Frontal cortex (tissue), 4 donors: ENCODE data around the gene CSMD2. TPM values are rescaled to one million over a fixed set of nuclear protein-coding genes. Genes with fewer than 3 reads are reported as not detected.
"Not testable (repeated sequence)": the region's sequence is repeated elsewhere in the genome, so short reads cannot be mapped to it uniquely, and the experiment has no call there.

Source experiments
- DNase-seq, 2 donors: peaks; one replicate each; pipeline ENCODE4 v3.0.0; 2012; ENCODE audit warnings: low spot score in 2 of 2
- FAIRE-seq: peaks from 2 replicates; lab custom pipeline; 2012; peaks lifted over from hg19 to GRCh38; lab: Jason Lieb, UNC
- total RNA-seq: library from RNA; depleted of rRNA; stranded (reverse); fragments of >200 nt; gene quantifications from one replicate; pipeline ENCODE4 v1.2.3, GENCODE V29; 2014
- donor health status: control.
- donor health status: control.
- donor health status: control.

The CSMD2 gene
- total RNA-seq, 1 donor from 2014 or later = 23.6 TPM

- DNase-seq = no peak
- FAIRE-seq = no peak
These were observed 649.9 kb downstream of the CSMD2 start for GRCh38 chr1:33515112-33515511.

GRCh38 chr1:33512226-33513011, 652.6 kb downstream of the CSMD2 start:
- DNase-seq = no peak
- no peak for FAIRE-seq

GRCh38 chr1:33509276-33509675, 655.8 kb downstream of the CSMD2 start:
- FAIRE-seq, DNase-seq: not testable (repeated sequence)

- FAIRE-seq = peak; percentile 8
- no peak for DNase-seq
These were observed 656.9 kb downstream of the CSMD2 start for GRCh38 chr1:33508151-33508550.

GRCh38 chr1:33507661-33508060, 657.4 kb downstream of the CSMD2 start:
- DNase-seq (no peak), FAIRE-seq (no peak)

- DNase-seq = no peak
- no peak for FAIRE-seq
These were observed 661.5 kb downstream of the CSMD2 start for GRCh38 chr1:33503506-33503905.

GRCh38 chr1:33502726-33503125, 662.3 kb downstream of the CSMD2 start:
- FAIRE-seq = no peak

GRCh38 chr1:33501774-33502173, 663.3 kb downstream of the CSMD2 start:
- DNase-seq (no peak), FAIRE-seq (no peak)

More at GRCh38 chr1:33502726-33503125, 662.3 kb downstream of the CSMD2 start:
- DNase-seq = no peak

- DNase-seq (no peak), FAIRE-seq (no peak)
These were observed 663.7 kb downstream of the CSMD2 start for GRCh38 chr1:33501309-33501708.

GRCh38 chr1:33500547-33500946, 664.5 kb downstream of the CSMD2 start:
- no peak for DNase-seq
- no peak for FAIRE-seq

- FAIRE-seq = no peak
- no peak for DNase-seq
These were observed 667.6 kb downstream of the CSMD2 start for GRCh38 chr1:33497410-33497809.

GRCh38 chr1:33494929-33495328, 670.1 kb downstream of the CSMD2 start:
- DNase-seq (no peak), FAIRE-seq (no peak)

GRCh38 chr1:33488624-33489023, 676.4 kb downstream of the CSMD2 start:
- FAIRE-seq (no peak), DNase-seq (no peak)

- FAIRE-seq = no peak
- DNase-seq = no peak
These were observed 682.6 kb downstream of the CSMD2 start for GRCh38 chr1:33482412-33482811.

- no peak for DNase-seq
- no peak for FAIRE-seq
These were observed 687.6 kb downstream of the CSMD2 start for GRCh38 chr1:33477451-33477850.

- no peak for DNase-seq
- no peak for FAIRE-seq
These were observed 691.1 kb downstream of the CSMD2 start for GRCh38 chr1:33473900-33474299.

GRCh38 chr1:33472269-33472980, 692.6 kb downstream of the CSMD2 start, which contains the start of gene ZSCAN20:
Gene ZSCAN20 (plus strand): TSS chr1:33472645. CDS start chr1:33479289, 6,644 bp downstream.
- peak; percentile 72 to 89 for DNase-seq
- FAIRE-seq = peak; percentile 15

- DNase-seq (no peak), FAIRE-seq (no peak)
These were observed 693.6 kb downstream of the CSMD2 start for GRCh38 chr1:33471416-33471815.

GRCh38 chr1:33470495-33471012, 694.5 kb downstream of the CSMD2 start:
- no peak for FAIRE-seq

GRCh38 chr1:33469691-33470090, 695.3 kb downstream of the CSMD2 start:
- FAIRE-seq (no peak), DNase-seq (no peak)

More at GRCh38 chr1:33470495-33471012, 694.5 kb downstream of the CSMD2 start:
- DNase-seq = peak; percentile 61 to 77

- DNase-seq (no peak), FAIRE-seq (no peak)
These were observed 696.1 kb downstream of the CSMD2 start for GRCh38 chr1:33468967-33469366.
